Right lobe of liver (tissue), 4 donors: Measurements from ENCODE around the gene ANO6.

Experiments used
- POLR2A ChIP-seq: fragments of 450-650 bp; IDR thresholded peaks from one replicate; pipeline ENCODE4 v1.6.1; 2017; ENCODE audit warnings: antibody characterized with exemption, mild to moderate bottlenecking
- TF ChIP-seq, protein P1 (sequence below), 4 donors: fragments of 200-600 bp in 3 of 4; fragments of 450-650 bp in 1 of 4; IDR thresholded peaks; one replicate each; pipeline versions ENCODE4 v1.5.1 to v1.8.0; 2016 to 2022; ENCODE audit warnings: antibody characterized with exemption in 4 of 4, mild to moderate bottlenecking in 2 of 4
- donor health status: DM: no; HTN: no; CAD: no.
- donor health status: DM: no; HTN: no; CAD: no.
- donor health status: DM: no; HTN: yes; CAD: no.

GRCh38 chr12:45259675-45260074 is 43.8 kb downstream of the ANO6 start:
- TF ChIP-seq, protein P1, sequence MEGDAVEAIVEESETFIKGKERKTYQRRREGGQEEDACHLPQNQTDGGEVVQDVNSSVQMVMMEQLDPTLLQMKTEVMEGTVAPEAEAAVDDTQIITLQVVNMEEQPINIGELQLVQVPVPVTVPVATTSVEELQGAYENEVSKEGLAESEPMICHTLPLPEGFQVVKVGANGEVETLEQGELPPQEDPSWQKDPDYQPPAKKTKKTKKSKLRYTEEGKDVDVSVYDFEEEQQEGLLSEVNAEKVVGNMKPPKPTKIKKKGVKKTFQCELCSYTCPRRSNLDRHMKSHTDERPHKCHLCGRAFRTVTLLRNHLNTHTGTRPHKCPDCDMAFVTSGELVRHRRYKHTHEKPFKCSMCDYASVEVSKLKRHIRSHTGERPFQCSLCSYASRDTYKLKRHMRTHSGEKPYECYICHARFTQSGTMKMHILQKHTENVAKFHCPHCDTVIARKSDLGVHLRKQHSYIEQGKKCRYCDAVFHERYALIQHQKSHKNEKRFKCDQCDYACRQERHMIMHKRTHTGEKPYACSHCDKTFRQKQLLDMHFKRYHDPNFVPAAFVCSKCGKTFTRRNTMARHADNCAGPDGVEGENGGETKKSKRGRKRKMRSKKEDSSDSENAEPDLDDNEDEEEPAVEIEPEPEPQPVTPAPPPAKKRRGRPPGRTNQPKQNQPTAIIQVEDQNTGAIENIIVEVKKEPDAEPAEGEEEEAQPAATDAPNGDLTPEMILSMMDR (IDR thresholded peaks at IDR 0.05): no peak
- TF ChIP-seq POLR2A: no peak
